H9 (cell line): ENCODE results near the gene OR56A4. TPM values are rescaled to one million over a fixed set of nuclear protein-coding genes. Genes with fewer than 3 reads are reported as not detected.

Experiments used
- DNase-seq: peaks from one replicate; pipeline ENCODE4 v3.0.0-alpha.2; 2017
- H2AFZ ChIP-seq: one replicate; pipeline ENCODE4 v1.6.1; 2013; ENCODE audit warnings: mild to moderate bottlenecking, low read length, control low read depth, moderate library complexity
- H2AK5ac ChIP-seq: 2 replicates; pipeline ENCODE4 v1.6.1; 2013; ENCODE audit warnings: low read length, control low read depth, mixed read lengths; ENCODE audit not compliant: insufficient read length
- H2BK120ac ChIP-seq: one replicate; pipeline ENCODE4 v1.6.1; 2013; ENCODE audit warnings: low read depth, mild to moderate bottlenecking, low read length, control low read depth, inconsistent platforms; ENCODE audit not compliant: poor library complexity, severe bottlenecking
- H2BK12ac ChIP-seq: 2 replicates; pipeline ENCODE4 v1.6.1; 2013; ENCODE audit warnings: low read length, control low read depth, mixed read lengths, low read depth; ENCODE audit not compliant: insufficient read length
- H2BK15ac ChIP-seq: 2 replicates; pipeline ENCODE4 v1.6.1; 2013; ENCODE audit warnings: low read depth, low read length, control low read depth
- H2BK20ac ChIP-seq: one replicate; pipeline ENCODE4 v1.6.1; 2013; ENCODE audit warnings: low read depth, mild to moderate bottlenecking, low read length, control low read depth, inconsistent platforms; ENCODE audit not compliant: poor library complexity, severe bottlenecking
- H2BK5ac ChIP-seq: 2 replicates; pipeline ENCODE4 v1.6.1; 2013; ENCODE audit warnings: low read length, control low read depth, mixed read lengths; ENCODE audit not compliant: insufficient read length
- H3K14ac ChIP-seq: 2 replicates; pipeline ENCODE4 v1.6.1; 2013; ENCODE audit warnings: low read length, control low read depth; ENCODE audit not compliant: insufficient read depth
- H3K18ac ChIP-seq: 2 replicates; pipeline ENCODE4 v1.6.1; 2013; ENCODE audit warnings: low read depth, mild to moderate bottlenecking, mixed read lengths, low read length, control low read depth; ENCODE audit not compliant: insufficient read length
- H3K23ac ChIP-seq: 2 replicates; pipeline ENCODE4 v1.6.1; 2013; ENCODE audit warnings: low read length, control low read depth, mixed read lengths, low read depth; ENCODE audit not compliant: insufficient read length
- H3K23me2 ChIP-seq: 2 replicates; pipeline ENCODE4 v1.6.1; 2013; ENCODE audit warnings: low read depth, mild to moderate bottlenecking, mixed read lengths, low read length, control low read depth; ENCODE audit not compliant: insufficient read length, poor library complexity, severe bottlenecking
- H3K27ac ChIP-seq: 2 replicates; pipeline ENCODE4 v1.5.1; 2013; ENCODE audit warnings: low read length, control low read depth, mixed read lengths, low read depth; ENCODE audit not compliant: insufficient read length
- H3K27me3 ChIP-seq: 2 replicates; pipeline ENCODE4 v1.6.1; 2013; ENCODE audit warnings: low read length, control low read depth, inconsistent platforms; ENCODE audit not compliant: insufficient read depth
- H3K4ac ChIP-seq: 2 replicates; pipeline ENCODE4 v1.6.1; 2013; ENCODE audit warnings: low read depth, mild to moderate bottlenecking, control low read depth, inconsistent platforms, low read length, moderate library complexity
- H3K4me1 ChIP-seq: 2 replicates; pipeline ENCODE4 v1.6.1; 2013; ENCODE audit warnings: low read length, control low read depth, inconsistent platforms; ENCODE audit not compliant: insufficient read depth
- H3K4me2 ChIP-seq: 2 replicates; pipeline ENCODE4 v1.6.1; 2013; ENCODE audit warnings: low read length, control low read depth, mixed read lengths; ENCODE audit not compliant: insufficient read length, insufficient read depth
- H3K56ac ChIP-seq: 2 replicates; pipeline ENCODE4 v1.6.1; 2013; ENCODE audit warnings: low read depth, mild to moderate bottlenecking, mixed read lengths, low read length, control low read depth; ENCODE audit not compliant: insufficient read length
- H3K79me1 ChIP-seq: 2 replicates; pipeline ENCODE4 v1.6.1; 2013; ENCODE audit warnings: low read depth, mild to moderate bottlenecking, moderate library complexity, low read length, control low read depth, inconsistent platforms; ENCODE audit not compliant: insufficient read depth, poor library complexity, severe bottlenecking
- H3K79me2 ChIP-seq: 2 replicates; pipeline ENCODE4 v1.6.1; 2013; ENCODE audit warnings: low read length, control low read depth, inconsistent platforms; ENCODE audit not compliant: insufficient read depth
- H3K9ac ChIP-seq: 2 replicates; pipeline ENCODE4 v1.6.1; 2013; ENCODE audit warnings: low read length, control low read depth, mixed read lengths; ENCODE audit not compliant: insufficient read length; ENCODE audit errors: extremely low read depth
- H3K9me3 ChIP-seq: one replicate; pipeline ENCODE4 v1.6.1; 2013; ENCODE audit warnings: low read depth, low read length, inconsistent platforms; ENCODE audit not compliant: control insufficient read depth
- H3T11ph ChIP-seq: one replicate; pipeline ENCODE4 v1.6.1; 2013; ENCODE audit warnings: mild to moderate bottlenecking, low read length, control low read depth, inconsistent platforms
- H4K20me1 ChIP-seq: one replicate; pipeline ENCODE4 v1.6.1; 2013; ENCODE audit not compliant: control insufficient read depth, insufficient read length, insufficient read depth
- H4K5ac ChIP-seq: 2 replicates; pipeline ENCODE4 v1.6.1; 2013; ENCODE audit warnings: low read depth, mild to moderate bottlenecking, mixed read lengths, low read length, control low read depth; ENCODE audit not compliant: insufficient read length
- H4K8ac ChIP-seq: replicated peaks from 2 replicates; pipeline ENCODE4 v1.6.1; 2013; ENCODE audit warnings: low read length, control low read depth, mixed read lengths, low read depth; ENCODE audit not compliant: insufficient read length
- H4K91ac ChIP-seq: 2 replicates; pipeline ENCODE4 v1.6.1; 2013; ENCODE audit warnings: low read depth, mild to moderate bottlenecking, moderate library complexity, mixed read lengths, low read length, control low read depth; ENCODE audit not compliant: insufficient read length
- H3K27ac Mint-ChIP-seq, 3 experiments: 2 replicates in 2 of 3; 3 replicates in 1 of 3; pipeline ENCODE4 v1.8.0; 2020 to 2021; ENCODE audit warnings: mixed read lengths in 3 of 3, mild to moderate bottlenecking in 1 of 3, moderate library complexity in 1 of 3
- H3K27me3 Mint-ChIP-seq: 2 replicates; pipeline ENCODE4 v1.8.0; 2021; ENCODE audit warnings: low read depth, mild to moderate bottlenecking, moderate library complexity, mixed read lengths
- H3K36me3 Mint-ChIP-seq, 3 experiments: 2 replicates in 2 of 3; 3 replicates in 1 of 3; pipeline ENCODE4 v1.8.0; 2020 to 2021; ENCODE audit warnings: low read depth in 3 of 3, mixed read lengths in 3 of 3; ENCODE audit not compliant: insufficient read depth in 1 of 3
- H3K4me1 Mint-ChIP-seq, 2 experiments: 2 replicates each; pipeline ENCODE4 v1.8.0; 2020; ENCODE audit warnings: mixed read lengths in 2 of 2
- H3K4me3 Mint-ChIP-seq, 2 experiments: 2 replicates in 1 of 2; 3 replicates in 1 of 2; pipeline ENCODE4 v1.8.0; 2020 to 2021; ENCODE audit warnings: mild to moderate bottlenecking in 2 of 2, mixed read lengths in 2 of 2, moderate library complexity in 1 of 2
- H3K9me3 Mint-ChIP-seq, 2 experiments: 2 replicates in 1 of 2; 3 replicates in 1 of 2; pipeline ENCODE4 v1.8.0; 2020; ENCODE audit warnings: mild to moderate bottlenecking in 2 of 2, mixed read lengths in 2 of 2, moderate library complexity in 1 of 2
- CTCF ChIP-seq: fragments of 200-600 bp; sonication (generic); conservative IDR thresholded peaks from 3 replicates; pipeline ENCODE4 v1.8.0; 2021; ENCODE audit warnings: antibody characterized with exemption, mild to moderate bottlenecking
- WGBS: extraction: QIAGEN DNeasy Blood & Tissue Kit; methylation state at CpG from one replicate; pipeline ENCODE4 v1.1.7; 2013; ENCODE audit warnings: missing lambda C conversion rate, low lambda C conversion rate, mixed read lengths; ENCODE audit not compliant: insufficient read length; ENCODE audit errors: extremely low coverage; 5-methylcytosine and 5-hydroxymethylcytosine counted together
- total RNA-seq: library from RNA; stranded (reverse); gene quantifications from 2 replicates; pipeline ENCODE4 v1.2.1, GENCODE V29; 2021

The OR56A4 gene
- total RNA-seq, 1 experiment from 2014 or later = not detected

GRCh38 chr11:5992150-5992549 lies 14.6 kb downstream of the OR56A4 start:
- H3K56ac ChIP-seq = no peak overlapping the region
- H3K9ac ChIP-seq = no peak overlapping the region
- H3K79me2 ChIP-seq = no peaks in the 10 kb centered on the region
- no peak overlapping the region for H2AK5ac ChIP-seq
- no peak for DNase-seq
- no peaks in the 10 kb centered on the region for H4K20me1 ChIP-seq
- no peak overlapping the region for H3T11ph ChIP-seq
- H3K27me3 ChIP-seq = no peaks in the 10 kb centered on the region
- H2BK20ac ChIP-seq = no peak overlapping the region
- H3K79me1 ChIP-seq = no peaks in the 10 kb centered on the region
- no peak overlapping the region for H4K8ac ChIP-seq
- no peaks in the 10 kb centered on the region for H3K36me3 Mint-ChIP-seq
- H3K27ac Mint-ChIP-seq = no peak overlapping the region
- H3K4me2 ChIP-seq = no peak overlapping the region
- no peak overlapping the region for H3K27ac ChIP-seq
- no peaks in the 10 kb centered on the region; a peak in 1 of 5 replicates for H3K9me3 Mint-ChIP-seq
- no peak overlapping the region for H4K91ac ChIP-seq
- H3K23ac ChIP-seq = no peak overlapping the region
- no peak overlapping the region for H4K5ac ChIP-seq
- no peak overlapping the region for H2BK15ac ChIP-seq
- H3K4me3 Mint-ChIP-seq = no peak overlapping the region
- H3K9me3 ChIP-seq = no peaks in the 10 kb centered on the region
- H2BK5ac ChIP-seq = no peak overlapping the region
- H3K18ac ChIP-seq = no peak overlapping the region
- peaks cover 1% of the 10 kb centered on the region; the same call in 1 of the 2 replicates for H3K27me3 Mint-ChIP-seq
- H3K23me2 ChIP-seq = no peaks in the 10 kb centered on the region
- TF ChIP-seq CTCF = no peak
- H3K14ac ChIP-seq = no peak overlapping the region
- H3K4me1 Mint-ChIP-seq = 0 out of 4 replicates have a peak, but pooled peaks cover 0 to 2% of the 10 kb centered on the region in 2 experiments
- H2BK12ac ChIP-seq = no peak overlapping the region
- H3K4ac ChIP-seq = no peak overlapping the region
- no peak overlapping the region for H2AFZ ChIP-seq
- WGBS = no CpG with 5 or more reads among the region's 3 CpGs
- H3K4me1 ChIP-seq = no peaks in the 10 kb centered on the region
- no peak overlapping the region for H2BK120ac ChIP-seq
